NB4 (cell line): ENCODE measurements around the gene SMYD5.

ENCODE experiments used
- MYC ChIP-seq: IDR thresholded peaks from 2 replicates; pipeline ENCODE4 v1.6.1; 2011; ENCODE audit warnings: low read depth, low read length
- POLR2A ChIP-seq: IDR thresholded peaks from 2 replicates; pipeline ENCODE4 v1.6.1; 2011; ENCODE audit warnings: mild to moderate bottlenecking; ENCODE audit not compliant: insufficient read length; ENCODE audit errors: extremely low read depth
- TF ChIP-seq, protein P1 (sequence below): IDR thresholded peaks from one replicate; pipeline ENCODE4 v1.5.1; 2012; ENCODE audit warnings: low read depth, low read length
- TF ChIP-seq, protein P2 (sequence below): IDR thresholded peaks from 2 replicates; pipeline ENCODE4 v1.6.1; 2011; ENCODE audit warnings: low read depth, low read length

GRCh38 chr2:73175663-73176204, 38.3 kb upstream of the SMYD5 start:
- TF ChIP-seq, protein P1, sequence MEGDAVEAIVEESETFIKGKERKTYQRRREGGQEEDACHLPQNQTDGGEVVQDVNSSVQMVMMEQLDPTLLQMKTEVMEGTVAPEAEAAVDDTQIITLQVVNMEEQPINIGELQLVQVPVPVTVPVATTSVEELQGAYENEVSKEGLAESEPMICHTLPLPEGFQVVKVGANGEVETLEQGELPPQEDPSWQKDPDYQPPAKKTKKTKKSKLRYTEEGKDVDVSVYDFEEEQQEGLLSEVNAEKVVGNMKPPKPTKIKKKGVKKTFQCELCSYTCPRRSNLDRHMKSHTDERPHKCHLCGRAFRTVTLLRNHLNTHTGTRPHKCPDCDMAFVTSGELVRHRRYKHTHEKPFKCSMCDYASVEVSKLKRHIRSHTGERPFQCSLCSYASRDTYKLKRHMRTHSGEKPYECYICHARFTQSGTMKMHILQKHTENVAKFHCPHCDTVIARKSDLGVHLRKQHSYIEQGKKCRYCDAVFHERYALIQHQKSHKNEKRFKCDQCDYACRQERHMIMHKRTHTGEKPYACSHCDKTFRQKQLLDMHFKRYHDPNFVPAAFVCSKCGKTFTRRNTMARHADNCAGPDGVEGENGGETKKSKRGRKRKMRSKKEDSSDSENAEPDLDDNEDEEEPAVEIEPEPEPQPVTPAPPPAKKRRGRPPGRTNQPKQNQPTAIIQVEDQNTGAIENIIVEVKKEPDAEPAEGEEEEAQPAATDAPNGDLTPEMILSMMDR: no peak
- TF ChIP-seq POLR2A: no peak
- TF ChIP-seq, protein P2, sequence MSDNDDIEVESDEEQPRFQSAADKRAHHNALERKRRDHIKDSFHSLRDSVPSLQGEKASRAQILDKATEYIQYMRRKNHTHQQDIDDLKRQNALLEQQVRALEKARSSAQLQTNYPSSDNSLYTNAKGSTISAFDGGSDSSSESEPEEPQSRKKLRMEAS: no peak
- TF ChIP-seq MYC: no peak
